Measurements from ENCODE around the gene RABL6.
"Not testable (repeated sequence)": the region's sequence is repeated elsewhere in the genome, so short reads cannot be mapped to it uniquely, and the experiment has no call there.

The RABL6 gene

GRCh38 chr9:136857581-136858412 lies 50.0 kb downstream of the RABL6 start:
- DNase-seq (ENCODE audit: low spot score), result no peak

GRCh38 chr9:136858452-136858843 lies 50.7 kb downstream of the RABL6 start:
- DNase-seq (ENCODE audit: low spot score), result no peak

- DNase-seq (ENCODE audit: low spot score), result no peak
Observed at GRCh38 chr9:136858844-136859757, 51.4 kb downstream of the RABL6 start.

- no peak for DNase-seq (ENCODE audit: low spot score)
Observed at GRCh38 chr9:136860529-136860928, 52.8 kb downstream of the RABL6 start.

- no peak for DNase-seq (ENCODE audit: low spot score)
Observed at GRCh38 chr9:136860933-136861873, 53.5 kb downstream of the RABL6 start.

GRCh38 chr9:136861874-136862457 lies 54.2 kb downstream of the RABL6 start:
- DNase-seq (ENCODE audit: low spot score), result no peak

- DNase-seq (ENCODE audit: low spot score), result no peak
Observed at GRCh38 chr9:136862849-136863622, 55.3 kb downstream of the RABL6 start.

GRCh38 chr9:136863623-136864273 lies 56.0 kb downstream of the RABL6 start:
- no peak for DNase-seq (ENCODE audit: low spot score)

GRCh38 chr9:136865041-136865767 lies 57.5 kb downstream of the RABL6 start:
- no peak for DNase-seq (ENCODE audit: low spot score)

- no peak for DNase-seq (ENCODE audit: low spot score)
Observed at GRCh38 chr9:136865768-136866103, 58.0 kb downstream of the RABL6 start.

- DNase-seq (ENCODE audit: low spot score), result not testable (repeated sequence)
Observed at GRCh38 chr9:136866898-136867421, 59.2 kb downstream of the RABL6 start.

- no peak for DNase-seq (ENCODE audit: low spot score)
Observed at GRCh38 chr9:136867480-136867879, 59.7 kb downstream of the RABL6 start.

GRCh38 chr9:136867917-136868316 lies 60.2 kb downstream of the RABL6 start:
- DNase-seq (ENCODE audit: low spot score), result no peak

- DNase-seq (ENCODE audit: low spot score), result no peak
Observed at GRCh38 chr9:136868644-136869043, 60.9 kb downstream of the RABL6 start.

GRCh38 chr9:136869611-136870010 lies 61.9 kb downstream of the RABL6 start:
- not testable (repeated sequence) for DNase-seq (ENCODE audit: low spot score)

GRCh38 chr9:136875155-136875554 lies 67.4 kb downstream of the RABL6 start:
- DNase-seq (ENCODE audit: low spot score), result no peak

GRCh38 chr9:136876476-136876875 lies 68.7 kb downstream of the RABL6 start:
- DNase-seq (ENCODE audit: low spot score), result no peak

- no peak for DNase-seq (ENCODE audit: low spot score)
Observed at GRCh38 chr9:136880651-136881050, 72.9 kb downstream of the RABL6 start.

- peak; percentile 49 for DNase-seq (ENCODE audit: low spot score)
Observed at GRCh38 chr9:136881691-136882108, 74.0 kb downstream of the RABL6 start.
